Cerebellar cortex (tissue), 1 donor: ENCODE results near the gene CUL1.

Experiments used
- DNase-seq: peaks from one replicate; pipeline ENCODE4 v3.0.0-alpha.2; 2015; ENCODE audit warnings: low spot score

Gene CUL1

DNA sequence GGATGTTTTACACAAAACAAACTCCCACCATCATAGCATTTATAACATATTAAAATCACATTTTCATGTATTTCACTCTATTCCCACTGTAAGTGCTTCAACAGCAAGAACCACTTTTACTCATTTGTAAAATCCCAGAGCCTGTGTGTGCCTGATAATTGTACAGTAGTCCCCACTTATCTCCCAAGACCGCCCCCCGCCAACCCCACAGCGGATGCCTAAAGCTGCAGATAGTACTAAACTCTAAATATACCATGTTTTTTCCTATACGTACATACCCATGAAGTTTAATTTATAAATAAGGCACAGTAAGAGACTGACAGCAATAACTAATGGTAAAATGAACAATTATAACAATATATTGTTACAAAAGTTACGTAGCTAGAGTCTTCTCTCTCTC lies 151.9 kb downstream of the CUL1 start:
- DNase-seq: no peak
